Stomach (tissue), 4 donors: ENCODE data around the gene DPF3.

Experiments used
- EP300 ChIP-seq: sonication (generic); formaldehyde crosslinking; IDR thresholded peaks from one replicate; pipeline ENCODE4 v1.6.1; 2017; ENCODE audit warnings: antibody characterized with exemption
- POLR2A ChIP-seq, 4 donors: fragments of 450-650 bp; IDR thresholded peaks; one replicate each; pipeline ENCODE4 v1.6.1; 2016; ENCODE audit warnings: antibody characterized with exemption in 4 of 4, control low read depth in 2 of 4, mild to moderate bottlenecking in 1 of 4, moderate library complexity in 1 of 4

DNA sequence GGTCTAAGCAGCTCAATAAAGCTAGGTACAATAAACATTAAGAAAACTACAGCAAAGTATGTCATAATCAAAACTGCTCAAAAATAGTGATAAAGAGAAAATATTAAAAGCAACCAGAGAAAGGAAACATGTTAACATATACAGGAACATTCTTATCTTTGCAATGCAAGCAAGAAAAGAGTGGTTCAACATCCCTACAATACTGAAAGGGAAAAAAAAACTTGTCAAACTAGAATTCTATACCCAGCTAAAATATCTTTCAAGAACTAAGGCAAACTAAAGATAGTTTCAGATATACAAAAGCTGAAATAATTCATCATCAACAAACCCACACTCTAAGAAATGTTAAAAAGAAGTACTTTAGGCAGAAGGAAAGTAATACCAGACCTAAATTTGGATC, 134.2 kb downstream of the DPF3 start:
- TF ChIP-seq EP300 (no peak), POLR2A (IDR thresholded peaks at IDR 0.05) (no peak)
